ENCODE data around the gene HPCAL1. TPM values are rescaled to one million over a fixed set of nuclear protein-coding genes. Genes with fewer than 3 reads are reported as not detected.
"Not testable (repeated sequence)": the region's sequence is repeated elsewhere in the genome, so short reads cannot be mapped to it uniquely, and the experiment has no call there.

Gene HPCAL1
- total RNA-seq, 6 experiments from 2014 or later: 23.1 to 68.8 (median 29.1) TPM

DNA sequence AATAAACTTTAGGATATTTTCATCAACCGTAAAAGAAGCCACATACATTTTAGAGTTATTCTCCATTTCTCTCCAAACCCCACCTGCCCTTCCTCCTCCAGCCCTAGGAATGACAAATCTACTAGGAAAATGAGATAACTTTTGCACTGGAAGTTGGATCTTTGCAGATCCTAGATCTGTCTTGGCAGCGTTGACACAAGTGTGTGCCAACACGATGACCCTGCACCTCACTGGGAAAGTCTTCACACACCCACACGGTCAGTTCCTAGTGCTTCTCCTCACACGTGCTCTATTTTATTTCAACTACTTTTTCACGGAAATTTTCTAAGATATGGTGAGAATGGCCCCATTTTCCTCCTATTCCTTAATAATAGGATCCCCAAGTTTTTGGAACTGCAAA, 14.1 kb upstream of the HPCAL1 start:
- Histone ChIP-seq H3K4me1 (peaks cover 0 to 33% (median 19%) of the 10 kb centered on the region in 4 donors), H3K27ac (no peak overlapping the region), H3K9me3 (no peaks in the 10 kb centered on the region), H3K27me3 (no peaks in the 10 kb centered on the region), H3K36me3 (no peaks in the 10 kb centered on the region), H3K4me3 (no peak overlapping the region)
- ATAC-seq (peak in 2 of 4 donors; percentile 8 to 10), DNase-seq (peak in 2 of 3 donors; percentile 64 to 72)
- TF ChIP-seq, protein P1, sequence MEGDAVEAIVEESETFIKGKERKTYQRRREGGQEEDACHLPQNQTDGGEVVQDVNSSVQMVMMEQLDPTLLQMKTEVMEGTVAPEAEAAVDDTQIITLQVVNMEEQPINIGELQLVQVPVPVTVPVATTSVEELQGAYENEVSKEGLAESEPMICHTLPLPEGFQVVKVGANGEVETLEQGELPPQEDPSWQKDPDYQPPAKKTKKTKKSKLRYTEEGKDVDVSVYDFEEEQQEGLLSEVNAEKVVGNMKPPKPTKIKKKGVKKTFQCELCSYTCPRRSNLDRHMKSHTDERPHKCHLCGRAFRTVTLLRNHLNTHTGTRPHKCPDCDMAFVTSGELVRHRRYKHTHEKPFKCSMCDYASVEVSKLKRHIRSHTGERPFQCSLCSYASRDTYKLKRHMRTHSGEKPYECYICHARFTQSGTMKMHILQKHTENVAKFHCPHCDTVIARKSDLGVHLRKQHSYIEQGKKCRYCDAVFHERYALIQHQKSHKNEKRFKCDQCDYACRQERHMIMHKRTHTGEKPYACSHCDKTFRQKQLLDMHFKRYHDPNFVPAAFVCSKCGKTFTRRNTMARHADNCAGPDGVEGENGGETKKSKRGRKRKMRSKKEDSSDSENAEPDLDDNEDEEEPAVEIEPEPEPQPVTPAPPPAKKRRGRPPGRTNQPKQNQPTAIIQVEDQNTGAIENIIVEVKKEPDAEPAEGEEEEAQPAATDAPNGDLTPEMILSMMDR (IDR thresholded peaks at IDR 0.05): no peak
- no peak for TF ChIP-seq POLR2A (IDR thresholded peaks at IDR 0.05)
- intact Hi-C loops (cut with DNase I): no loop called here
- 21% methylated on average over 6 of the region's 6 CpGs for WGBS (ENCODE audit: insufficient coverage, low coverage, low lambda C conversion rate, missing lambda C conversion rate)

DNA sequence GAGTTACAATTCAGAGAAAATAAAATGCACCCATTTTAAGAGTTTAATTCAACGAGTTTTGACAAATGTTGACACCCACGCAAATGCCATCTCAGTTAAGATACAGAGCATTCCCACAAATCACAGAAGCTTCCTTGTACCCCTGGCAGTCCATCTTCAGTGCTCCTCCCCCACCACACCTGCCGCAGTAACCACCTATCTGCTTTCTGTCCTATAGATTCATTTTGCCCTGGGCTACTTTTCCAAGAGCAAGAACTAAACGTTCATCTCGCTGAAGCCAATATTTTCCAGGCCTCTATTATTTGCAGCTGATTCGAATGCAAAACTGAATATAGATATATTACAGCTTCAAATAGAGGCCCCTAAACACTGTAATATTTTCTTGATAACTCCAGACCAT, 13.4 kb upstream of the HPCAL1 start:
- Histone ChIP-seq H3K27ac (no peak overlapping the region), H3K36me3 (no peaks in the 10 kb centered on the region), H3K9me3 (no peaks in the 10 kb centered on the region), H3K4me3 (no peak overlapping the region), H3K4me1 (peaks cover 0 to 33% (median 19%) of the 10 kb centered on the region in 4 donors), H3K27me3 (no peaks in the 10 kb centered on the region)
- 90% methylated on average over 6 of the region's 6 CpGs for WGBS (ENCODE audit: insufficient coverage, low coverage, low lambda C conversion rate, missing lambda C conversion rate)
- intact Hi-C loops (cut with DNase I): no loop called here
- DNase-seq (no peak), ATAC-seq (no peak)
- TF ChIP-seq, protein P1 (IDR thresholded peaks at IDR 0.05): no peak
- no peak for TF ChIP-seq POLR2A (IDR thresholded peaks at IDR 0.05)

DNA sequence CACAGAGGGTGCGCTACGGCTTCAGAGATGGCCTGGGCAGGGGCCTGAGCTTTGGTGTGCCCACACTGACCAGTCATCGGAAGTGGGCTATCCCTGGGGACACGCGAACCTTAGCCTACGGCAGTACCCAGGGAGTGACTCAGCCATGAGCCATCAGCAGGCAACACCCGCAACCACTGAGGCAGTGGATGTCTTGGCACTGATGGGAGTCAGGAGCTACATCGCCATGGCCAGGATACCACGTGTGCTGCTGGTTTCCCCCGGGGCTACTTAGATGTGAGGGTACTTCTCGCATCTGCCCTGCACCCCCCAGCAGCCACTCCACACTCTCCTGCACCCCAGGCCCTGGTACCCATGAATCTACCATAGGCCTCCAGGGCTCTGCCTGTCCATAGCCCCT, 12.8 kb upstream of the HPCAL1 start:
- Histone ChIP-seq H3K9me3 (no peaks in the 10 kb centered on the region), H3K36me3 (no peaks in the 10 kb centered on the region), H3K4me3 (no peak overlapping the region), H3K4me1 (peaks cover 0 to 33% (median 18%) of the 10 kb centered on the region in 4 donors), H3K27ac (no peak overlapping the region), H3K27me3 (no peaks in the 10 kb centered on the region)
- no peak for TF ChIP-seq POLR2A (IDR thresholded peaks at IDR 0.05)
- no peak for DNase-seq
- intact Hi-C loops (cut with DNase I): no loop called here
- 94% methylated on average over 5 of the region's 11 CpGs for WGBS (ENCODE audit: insufficient coverage, low coverage, low lambda C conversion rate, missing lambda C conversion rate)
- no peak for ATAC-seq

DNA sequence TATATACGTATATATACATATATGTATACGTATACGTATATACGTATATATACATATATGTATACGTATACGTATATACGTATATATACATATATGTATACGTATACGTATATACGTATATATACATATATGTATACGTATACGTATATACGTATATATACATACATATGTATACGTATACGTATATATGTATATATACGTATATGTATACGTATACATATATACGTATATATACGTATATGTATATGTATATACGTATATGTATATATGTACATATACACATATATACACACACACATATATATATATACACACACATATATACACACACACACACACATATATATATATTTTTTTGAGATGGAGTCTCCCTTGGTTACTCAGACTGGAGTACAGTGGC, 11.3 kb upstream of the HPCAL1 start:
- intact Hi-C loops (cut with DNase I); DNase-seq; H3K4me3 ChIP-seq; H3K27ac ChIP-seq; H3K36me3 ChIP-seq; H3K9me3 ChIP-seq; ATAC-seq; H3K27me3 ChIP-seq: not testable (repeated sequence)
- 74% methylated on average over 16 of the region's 20 CpGs for WGBS (ENCODE audit: insufficient coverage, low coverage, low lambda C conversion rate, missing lambda C conversion rate)
- H3K4me1 ChIP-seq: peaks cover 0 to 19% (median 7%) of the 10 kb centered on the region in 4 donors

DNA sequence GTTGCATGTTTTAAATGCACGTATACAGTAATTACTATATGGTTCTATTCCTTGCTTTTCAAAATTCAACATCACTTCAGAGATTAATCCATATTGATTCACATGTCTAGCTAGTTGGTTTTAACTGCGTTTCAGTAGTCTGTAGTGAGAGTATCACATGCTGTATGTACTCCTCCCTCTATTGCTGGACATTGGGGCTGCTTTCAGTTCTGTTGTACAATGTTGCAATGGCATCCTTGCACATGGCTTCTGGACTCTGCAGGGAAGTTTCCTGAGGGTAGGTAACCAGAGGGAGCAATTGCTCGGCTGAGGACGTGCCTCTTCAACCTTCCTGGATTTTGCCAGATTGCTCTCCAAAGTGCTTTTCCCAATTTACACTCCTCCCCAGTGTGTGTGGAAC, 10.7 kb upstream of the HPCAL1 start:
- 40% methylated on average over 1 of the region's 4 CpGs for WGBS (ENCODE audit: insufficient coverage, low coverage, low lambda C conversion rate, missing lambda C conversion rate)
- ATAC-seq (no peak), DNase-seq (no peak)
- no peak overlapping the region for H3K4me3 ChIP-seq
- H3K27ac ChIP-seq: no peak overlapping the region
- H3K27me3 ChIP-seq: no peaks in the 10 kb centered on the region
- H3K36me3 ChIP-seq: no peaks in the 10 kb centered on the region
- TF ChIP-seq, protein P1 (IDR thresholded peaks at IDR 0.05): no peak
- no peak for TF ChIP-seq POLR2A (IDR thresholded peaks at IDR 0.05)
- intact Hi-C loops (cut with DNase I): no loop called here
- H3K4me1 ChIP-seq: peaks cover 0 to 12% (median 3%) of the 10 kb centered on the region in 4 donors
- no peaks in the 10 kb centered on the region for H3K9me3 ChIP-seq

DNA sequence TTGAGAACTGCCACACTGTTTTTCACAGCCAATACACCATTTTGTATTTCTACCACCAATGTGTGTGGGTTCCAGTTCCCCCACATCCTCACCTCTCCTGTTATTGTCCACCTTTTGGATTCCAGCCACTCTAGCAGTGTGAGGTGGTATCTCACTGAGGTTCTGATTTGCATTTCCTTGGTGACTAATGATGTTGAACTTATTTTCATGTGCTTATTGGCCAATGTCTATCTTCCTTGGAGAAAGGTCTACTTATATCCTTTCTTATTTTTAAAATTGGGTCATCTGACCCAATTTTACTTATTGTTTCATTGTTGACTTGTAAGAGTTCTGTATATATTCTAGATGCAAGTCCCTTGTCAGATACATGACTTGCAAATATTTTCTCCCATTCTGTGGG, 9.1 kb upstream of the HPCAL1 start:
- no peak for ATAC-seq
- no peak overlapping the region for H3K4me3 ChIP-seq
- H3K27ac ChIP-seq: no peak overlapping the region
- H3K9me3 ChIP-seq: no peaks in the 10 kb centered on the region
- no peak for DNase-seq
- H3K27me3 ChIP-seq: no peaks in the 10 kb centered on the region
- intact Hi-C loops (cut with DNase I): no loop called here
- no peaks in the 10 kb centered on the region for H3K36me3 ChIP-seq
- TF ChIP-seq, protein P1 (IDR thresholded peaks at IDR 0.05): no peak
- TF ChIP-seq POLR2A (IDR thresholded peaks at IDR 0.05): no peak
- H3K4me1 ChIP-seq: peaks cover 0 to 4% (median under 1%) of the 10 kb centered on the region in 4 donors

All from right lobe of liver (tissue), 6 donors.